OCI-LY7 (cell line): ENCODE data around the gene ADM5. TPM values are rescaled to one million over a fixed set of nuclear protein-coding genes. Genes with fewer than 3 reads are reported as not detected.

Experiments used
- BruUV-seq: library from RNA; stranded (reverse); fragments of 400-500 nt; replicated peaks from 2 replicates; lab custom pipeline; 2021; lab: Mats Ljungman, UMichigan
- CTCF ChIA-PET: fragments of 300-600 bp; sonication (Branson Sonifier 250); formaldehyde crosslinking; loops from one replicate; lab custom pipeline; 2022; ENCODE audit warnings: antibody characterized with exemption; ENCODE audit not compliant: unreplicated experiment; lab: Charles Lee
- POLR2A ChIA-PET: fragments of 300-600 bp; sonication (Branson Sonifier 250); formaldehyde crosslinking; loops from one replicate; lab custom pipeline; 2022; ENCODE audit warnings: antibody characterized with exemption; lab: Charles Lee
- DNase-seq: peaks from one replicate; pipeline ENCODE4 v3.0.0-alpha.2; 2015; ENCODE audit warnings: low spot score
- H2AFZ ChIP-seq: fragments of 200-600 bp; sonication (generic), shearing (Covaris generic); 2 replicates; pipeline ENCODE4 v1.6.1; 2014; ENCODE audit warnings: mild to moderate bottlenecking, antibody characterized with exemption, low read length, moderate library complexity
- H3K27ac ChIP-seq: fragments of 200-600 bp; sonication (generic); 2 replicates; pipeline ENCODE4 v1.5.1; 2014; ENCODE audit warnings: mixed run types, low read depth, mild to moderate bottlenecking, moderate library complexity, low read length, inconsistent platforms; ENCODE audit not compliant: poor library complexity, severe bottlenecking
- H3K36me3 ChIP-seq: fragments of 200-600 bp; sonication (generic); 2 replicates; pipeline ENCODE4 v1.6.1; 2014; ENCODE audit warnings: mild to moderate bottlenecking, antibody characterized with exemption, low read length, moderate library complexity, mixed read lengths; ENCODE audit not compliant: insufficient read depth
- H3K4me1 ChIP-seq: fragments of 200-600 bp; sonication (generic); 2 replicates; pipeline ENCODE4 v1.5.1; 2014; ENCODE audit warnings: mild to moderate bottlenecking, low read length; ENCODE audit not compliant: insufficient read depth, poor library complexity, severe bottlenecking
- H3K4me2 ChIP-seq: fragments of 200-600 bp; sonication (generic); 2 replicates; pipeline ENCODE4 v1.6.1; 2014; ENCODE audit warnings: mild to moderate bottlenecking, low read length
- H3K4me3 ChIP-seq: fragments of 200-600 bp; sonication (generic); 2 replicates; pipeline ENCODE4 v1.5.1; 2014; ENCODE audit warnings: mild to moderate bottlenecking, low read depth, low read length; ENCODE audit not compliant: poor library complexity, severe bottlenecking
- H3K79me2 ChIP-seq: fragments of 200-600 bp; sonication (generic); 2 replicates; pipeline ENCODE4 v1.6.1; 2016; ENCODE audit warnings: low read depth, mild to moderate bottlenecking, low read length, moderate library complexity, mixed read lengths; ENCODE audit not compliant: insufficient read depth
- H3K9me2 ChIP-seq: fragments of 200-600 bp; sonication (generic); 2 replicates; pipeline ENCODE4 v1.6.1; 2016; ENCODE audit warnings: mild to moderate bottlenecking, low read length, mixed read lengths; ENCODE audit not compliant: insufficient read depth
- H3K9me3 ChIP-seq: fragments of 200-600 bp; sonication (generic); 2 replicates; pipeline ENCODE4 v1.6.1; 2014; ENCODE audit warnings: mild to moderate bottlenecking, mixed run types, low read length, mixed read lengths
- H4K20me1 ChIP-seq: fragments of 200-600 bp; sonication (generic); 2 replicates; pipeline ENCODE4 v1.6.1; 2014; ENCODE audit warnings: mild to moderate bottlenecking, antibody characterized with exemption, low read length, moderate library complexity, mixed read lengths; ENCODE audit not compliant: insufficient read depth
- EZH2phosphoT487 ChIP-seq: fragments of 200-600 bp; sonication (generic); IDR thresholded peaks from 2 replicates; pipeline ENCODE4 v1.6.1; 2018; ENCODE audit warnings: low read depth, borderline replicate concordance, mild to moderate bottlenecking, mixed run types, antibody characterized with exemption, low read length, moderate library complexity, mixed read lengths
- intact Hi-C: fragments of 100-400 bp; cut with micrococcal nuclease; formaldehyde crosslinking; loops from one replicate; pipeline ENCODE4 v1.10.0; 2022; ENCODE audit not compliant: unreplicated experiment
- total RNA-seq, 2 experiments: library from RNA; depleted of rRNA in 1 of 2; stranded (reverse); fragments of >200 nt in 1 of 2; shearing (Covaris generic) in 1 of 2; gene quantifications; 2 replicates each; pipeline ENCODE4 v1.2.3, GENCODE V29; 2014 to 2022
- TF ChIP-seq, protein P1 (sequence below): fragments of 200-600 bp; sonication (generic); conservative IDR thresholded peaks from 2 replicates; pipeline ENCODE4 v1.5.1; 2014; ENCODE audit warnings: mild to moderate bottlenecking, antibody characterized with exemption, low read length, moderate library complexity, mixed read lengths

ADM5 gene
- total RNA-seq, 2 experiments from 2014 or later, result 15.3 to 16.5 TPM

DNA sequence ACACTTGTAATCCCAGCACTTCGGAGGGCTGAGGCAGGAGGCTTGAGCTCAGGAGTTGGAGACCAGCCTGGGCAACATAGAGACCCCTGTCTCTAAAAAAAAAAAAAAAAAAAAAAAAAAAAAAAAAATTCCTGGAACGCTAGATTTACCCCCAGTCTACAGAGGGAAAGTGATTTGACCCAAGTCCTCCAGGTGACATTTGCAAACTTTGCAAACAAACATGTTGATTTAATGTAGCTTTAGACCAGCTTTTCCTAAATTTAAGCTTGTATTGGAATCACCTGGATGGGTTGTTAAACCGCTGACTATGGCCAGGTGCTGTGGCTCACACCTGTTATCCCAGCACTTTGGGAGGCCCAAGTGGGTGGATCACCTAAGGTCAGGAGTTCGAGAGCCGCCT, 10.0 kb downstream of the ADM5 start:
- TF ChIP-seq, protein P1, sequence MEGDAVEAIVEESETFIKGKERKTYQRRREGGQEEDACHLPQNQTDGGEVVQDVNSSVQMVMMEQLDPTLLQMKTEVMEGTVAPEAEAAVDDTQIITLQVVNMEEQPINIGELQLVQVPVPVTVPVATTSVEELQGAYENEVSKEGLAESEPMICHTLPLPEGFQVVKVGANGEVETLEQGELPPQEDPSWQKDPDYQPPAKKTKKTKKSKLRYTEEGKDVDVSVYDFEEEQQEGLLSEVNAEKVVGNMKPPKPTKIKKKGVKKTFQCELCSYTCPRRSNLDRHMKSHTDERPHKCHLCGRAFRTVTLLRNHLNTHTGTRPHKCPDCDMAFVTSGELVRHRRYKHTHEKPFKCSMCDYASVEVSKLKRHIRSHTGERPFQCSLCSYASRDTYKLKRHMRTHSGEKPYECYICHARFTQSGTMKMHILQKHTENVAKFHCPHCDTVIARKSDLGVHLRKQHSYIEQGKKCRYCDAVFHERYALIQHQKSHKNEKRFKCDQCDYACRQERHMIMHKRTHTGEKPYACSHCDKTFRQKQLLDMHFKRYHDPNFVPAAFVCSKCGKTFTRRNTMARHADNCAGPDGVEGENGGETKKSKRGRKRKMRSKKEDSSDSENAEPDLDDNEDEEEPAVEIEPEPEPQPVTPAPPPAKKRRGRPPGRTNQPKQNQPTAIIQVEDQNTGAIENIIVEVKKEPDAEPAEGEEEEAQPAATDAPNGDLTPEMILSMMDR, result no peak
- no peak for TF ChIP-seq EZH2phosphoT487
- Histone ChIP-seq H4K20me1 (no peaks in the 10 kb centered on the region), H3K4me2 (no peak overlapping the region), H2AFZ (no peak overlapping the region), H3K27ac (no peak overlapping the region), H3K79me2 (no peaks in the 10 kb centered on the region), H3K9me3 (no peaks in the 10 kb centered on the region), H3K36me3 (no peaks in the 10 kb centered on the region), H3K9me2 (no peaks in the 10 kb centered on the region), H3K4me3 (no peak overlapping the region), H3K4me1 (no peaks in the 10 kb centered on the region)
- DNase-seq, result no peak
- ChIA-PET CTCF (no interaction called here), POLR2A (interaction anchor here (0.6 kb wide), 1 partner anchor 34 kb away, joined by 4 read pairs; no protein-coding TSS in a partner anchor)
- no TSS peak for BruUV-seq
- intact Hi-C loops, result no loop called here

DNA sequence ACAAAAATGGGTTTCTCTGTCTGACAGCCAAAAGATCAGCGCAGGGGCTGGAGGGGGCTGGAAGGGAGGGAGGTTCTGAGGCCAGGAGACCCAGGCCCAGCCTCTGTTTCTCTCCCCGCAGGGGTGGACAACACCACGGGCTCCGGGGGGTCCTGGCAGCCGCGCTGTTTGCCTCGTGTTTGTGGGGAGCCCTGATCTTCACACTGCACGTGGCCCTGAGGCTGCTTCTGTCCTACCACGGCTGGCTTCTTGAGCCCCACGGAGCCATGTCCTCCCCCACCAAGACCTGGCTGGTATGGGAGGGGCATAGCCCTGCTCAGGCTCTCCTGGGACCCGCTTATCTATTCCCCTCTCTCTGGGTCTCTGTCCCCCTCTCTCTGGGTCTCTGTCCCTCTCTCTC, 11.2 kb downstream of the ADM5 start:
- intact Hi-C loops, result no loop called here
- no peaks in the 10 kb centered on the region for H4K20me1 ChIP-seq
- TF ChIP-seq, protein P1, result no peak
- TF ChIP-seq EZH2phosphoT487, result no peak
- H3K27ac ChIP-seq, result no peak overlapping the region
- DNase-seq, result no peak
- no peaks in the 10 kb centered on the region for H3K9me3 ChIP-seq
- ChIA-PET POLR2A (no interaction called here), CTCF (no interaction called here)
- no peak overlapping the region for H3K4me2 ChIP-seq
- H3K4me3 ChIP-seq, result no peak overlapping the region
- H3K36me3 ChIP-seq, result no peaks in the 10 kb centered on the region
- H3K79me2 ChIP-seq, result no peaks in the 10 kb centered on the region
- no peaks in the 10 kb centered on the region for H3K4me1 ChIP-seq
- H2AFZ ChIP-seq, result no peak overlapping the region
- H3K9me2 ChIP-seq, result no peaks in the 10 kb centered on the region
- BruUV-seq, result no TSS peak

DNA sequence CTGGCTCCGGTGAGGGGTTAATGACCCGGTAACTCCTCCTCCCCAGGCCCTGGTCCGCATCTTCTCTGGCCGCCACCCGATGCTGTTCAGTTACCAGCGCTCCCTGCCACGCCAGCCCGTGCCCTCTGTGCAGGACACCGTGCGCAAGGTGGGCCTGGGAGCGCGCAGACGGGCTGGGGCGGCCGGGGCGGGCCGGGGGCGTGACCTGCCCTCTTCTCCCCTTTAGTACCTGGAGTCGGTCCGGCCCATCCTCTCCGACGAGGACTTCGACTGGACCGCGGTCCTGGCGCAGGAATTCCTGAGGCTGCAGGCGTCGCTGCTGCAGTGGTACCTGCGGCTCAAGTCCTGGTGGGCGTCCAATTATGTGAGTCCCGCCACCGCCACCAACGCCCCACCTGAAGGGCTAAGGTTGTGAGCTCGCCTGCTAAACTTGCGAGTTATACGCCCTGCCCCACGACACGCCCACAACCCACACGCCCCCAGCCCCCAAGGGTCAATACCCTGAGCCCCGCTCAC, 11.9 kb downstream of the ADM5 start:
- no peak overlapping the region for H3K4me3 ChIP-seq
- H2AFZ ChIP-seq, result no peak overlapping the region
- intact Hi-C loops, result no loop called here
- BruUV-seq, result no TSS peak
- H3K4me2 ChIP-seq, result no peak overlapping the region
- POLR2A ChIA-PET, result no interaction called here
- CTCF ChIA-PET, result no interaction called here
- TF ChIP-seq EZH2phosphoT487, result no peak
- TF ChIP-seq, protein P1, result no peak
- H3K9me2 ChIP-seq, result no peaks in the 10 kb centered on the region
- no peaks in the 10 kb centered on the region for H3K79me2 ChIP-seq
- H3K27ac ChIP-seq, result no peak overlapping the region
- H3K4me1 ChIP-seq, result no peaks in the 10 kb centered on the region
- DNase-seq, result no peak
- H3K9me3 ChIP-seq, result no peaks in the 10 kb centered on the region
- H3K36me3 ChIP-seq, result no peaks in the 10 kb centered on the region
- no peaks in the 10 kb centered on the region for H4K20me1 ChIP-seq
